GM21515 (cell line): Measurements from ENCODE around the gene PVALB.

Experiments
- ATAC-seq: cut with Tn5 transposase; IDR thresholded peaks from one replicate; pipeline ENCODE4 v1.9.1; 2021; ENCODE audit not compliant: unreplicated experiment

The PVALB gene

GRCh38 chr22:36846949-36847348, 30.1 kb upstream of the PVALB start:
- ATAC-seq, result no peak

- no peak for ATAC-seq
Observed at GRCh38 chr22:36846271-36846670, 29.4 kb upstream of the PVALB start.

- no peak for ATAC-seq
Observed at GRCh38 chr22:36840106-36840505, 23.3 kb upstream of the PVALB start.

GRCh38 chr22:36839356-36840073, 22.7 kb upstream of the PVALB start:
- no peak for ATAC-seq

- ATAC-seq, result no peak
Observed at GRCh38 chr22:36838119-36839030, 21.5 kb upstream of the PVALB start.

- ATAC-seq, result no peak
Observed at GRCh38 chr22:36835903-36836302, 19.1 kb upstream of the PVALB start.

- no peak for ATAC-seq
Observed at GRCh38 chr22:36833073-36833472, 16.2 kb upstream of the PVALB start.

GRCh38 chr22:36831717-36832116, 14.9 kb upstream of the PVALB start:
- no peak for ATAC-seq

- no peak for ATAC-seq
Observed at GRCh38 chr22:36831206-36831605, 14.4 kb upstream of the PVALB start.

- ATAC-seq, result no peak
Observed at GRCh38 chr22:36830601-36831000, 13.8 kb upstream of the PVALB start.

- no peak for ATAC-seq
Observed at GRCh38 chr22:36829370-36830002, 12.7 kb upstream of the PVALB start.

- no peak for ATAC-seq
Observed at GRCh38 chr22:36828815-36829214, 12.0 kb upstream of the PVALB start.

- no peak for ATAC-seq
Observed at GRCh38 chr22:36826262-36826661, 9.4 kb upstream of the PVALB start.

- ATAC-seq, result no peak
Observed at GRCh38 chr22:36824655-36825054, 7.8 kb upstream of the PVALB start.

- no peak for ATAC-seq
Observed at GRCh38 chr22:36823186-36823839, 6.5 kb upstream of the PVALB start.

- ATAC-seq, result no peak
Observed at GRCh38 chr22:36822581-36822980, 5.7 kb upstream of the PVALB start.

- no peak for ATAC-seq
Observed at GRCh38 chr22:36819112-36819511, 2.3 kb upstream of the PVALB start.

- ATAC-seq, result no peak
Observed at GRCh38 chr22:36818010-36818642, 1.3 kb upstream of the PVALB start.

GRCh38 chr22:36817525-36817848, 652 bp upstream of the PVALB start:
- ATAC-seq, result no peak

GRCh38 chr22:36816339-36816635, 548 bp downstream of the PVALB start:
- no peak for ATAC-seq
